Panc1 (cell line): ENCODE measurements around the gene TEX51. TPM values are rescaled to one million over a fixed set of nuclear protein-coding genes. Genes with fewer than 3 reads are reported as not detected.

Source experiments
- ATAC-seq: fragments of 200-7000 bp; cut with Tn5 transposase; 2 replicates; pipeline ENCODE4 v1.9.1; 2020; ENCODE audit warnings: mild to moderate bottlenecking, moderate library complexity
- BruUV-seq: library from RNA; stranded (reverse); fragments of 400-500 nt; replicated peaks from 2 replicates; lab custom pipeline; 2021; lab: Mats Ljungman, UMichigan
- CTCF ChIA-PET: fragments of 300-600 bp; sonication (Branson Sonifier 250); formaldehyde crosslinking; loops from one replicate; lab custom pipeline; 2022; ENCODE audit warnings: antibody characterized with exemption; lab: Charles Lee
- POLR2A ChIA-PET: fragments of 300-600 bp; sonication (Branson Sonifier 250); formaldehyde crosslinking; loops from one replicate; lab custom pipeline; 2022; ENCODE audit warnings: antibody characterized with exemption; lab: Charles Lee
- DNase-seq: peaks from one replicate; pipeline ENCODE4 v3.0.0-alpha.2; 2010; ENCODE audit warnings: low read depth, low spot score
- H3K27ac ChIP-seq: 2 replicates; pipeline ENCODE4 v1.5.1; 2011; ENCODE audit warnings: mild to moderate bottlenecking, low read length, inconsistent platforms
- H3K27me3 ChIP-seq: fragments of 200-500 bp; sonication (Bioruptor generic); 2 replicates; pipeline ENCODE4 v1.6.0; 2014; ENCODE audit warnings: low read length, inconsistent platforms; ENCODE audit not compliant: control insufficient read depth, insufficient read depth
- H3K36me3 ChIP-seq: fragments of 200-500 bp; sonication (Bioruptor generic); 2 replicates; pipeline ENCODE4 v1.5.1; 2014; ENCODE audit warnings: inconsistent platforms, mild to moderate bottlenecking, low read length, moderate library complexity; ENCODE audit not compliant: control insufficient read depth, insufficient read depth
- H3K4me1 ChIP-seq: 2 replicates; pipeline ENCODE4 v1.5.1; 2011; ENCODE audit warnings: inconsistent platforms, mild to moderate bottlenecking, low read length, moderate library complexity; ENCODE audit not compliant: control insufficient read depth, insufficient read depth
- H3K4me3 ChIP-seq, 2 experiments: 2 replicates each; pipeline ENCODE4 v1.5.1; 2011 to 2012; ENCODE audit warnings: low read depth in 2 of 2, low read length in 2 of 2, mild to moderate bottlenecking in 2 of 2, inconsistent platforms in 1 of 2, moderate library complexity in 1 of 2
- H3K9me3 ChIP-seq: fragments of 200-500 bp; sonication (Bioruptor generic); 2 replicates; pipeline ENCODE4 v1.5.1; 2014; ENCODE audit warnings: low read depth, mild to moderate bottlenecking, inconsistent platforms, low read length, moderate library complexity; ENCODE audit not compliant: control insufficient read depth, insufficient read depth
- CTCF ChIP-seq: fragments of 450-650 bp; IDR thresholded peaks from 2 replicates; pipeline ENCODE4 v1.5.1; 2017; ENCODE audit warnings: mild to moderate bottlenecking
- POLR2AphosphoS5 ChIP-seq: IDR thresholded peaks from 2 replicates; pipeline ENCODE4 v1.6.1; 2012; ENCODE audit warnings: mild to moderate bottlenecking, low read depth, low read length, moderate library complexity
- REST ChIP-seq, 2 experiments: IDR thresholded peaks; 2 replicates each; pipeline ENCODE4 v1.6.1; 2011 to 2012; ENCODE audit warnings: low read depth in 2 of 2, control low read depth in 1 of 2, low read length in 1 of 2, mild to moderate bottlenecking in 1 of 2, moderate library complexity in 1 of 2; ENCODE audit not compliant: insufficient read depth in 1 of 2
- SIN3A ChIP-seq: IDR thresholded peaks from 2 replicates; pipeline ENCODE4 v1.6.1; 2012; ENCODE audit warnings: low read depth, mild to moderate bottlenecking, low read length, moderate library complexity, borderline replicate concordance; ENCODE audit not compliant: insufficient read depth
- TCF7L2 ChIP-seq: IDR thresholded peaks from 2 replicates; pipeline ENCODE4 v1.6.1; 2011; ENCODE audit warnings: mild to moderate bottlenecking, low read depth, low read length, inconsistent platforms
- in situ Hi-C: cut with HindIII; loops from 2 replicates; pipeline ENCODE4 v1.10.0; 2016; ENCODE audit warnings: low sequenced_read_pairs, low pct_unique_long_range_greater_than_20kb
- intact Hi-C: fragments of 100-400 bp; cut with micrococcal nuclease; formaldehyde crosslinking; loops from one replicate; pipeline ENCODE4 v1.10.0; 2022; ENCODE audit not compliant: unreplicated experiment
- total RNA-seq: library from RNA; stranded (reverse); gene quantifications from one replicate; pipeline ENCODE4 v1.2.1, GENCODE V29; 2021; ENCODE audit not compliant: unreplicated experiment

The TEX51 gene
- total RNA-seq, 1 experiment from 2014 or later = not detected

- in situ Hi-C loops = no loop called here
- BruUV-seq = no TSS peak
- ATAC-seq (no peak), DNase-seq (no peak)
- Histone ChIP-seq H3K9me3 (no peaks in the 10 kb centered on the region), H3K27me3 (no peaks in the 10 kb centered on the region), H3K4me3 (no peak overlapping the region), H3K27ac (no peak overlapping the region), H3K36me3 (no peaks in the 10 kb centered on the region), H3K4me1 (no peaks in the 10 kb centered on the region)
- no peak for TF ChIP-seq CTCF
- no peak for TF ChIP-seq POLR2AphosphoS5
- TF ChIP-seq REST (IDR thresholded peaks at IDR 0.05; ENCODE audit: insufficient read depth in 1 of 2, low read depth in 2 of 2, low read length in 1 of 2) = no peak
- TF ChIP-seq TCF7L2 = no peak
- no peak for TF ChIP-seq SIN3A
- intact Hi-C loops = no loop called here
- CTCF ChIA-PET = no interaction called here
- POLR2A ChIA-PET = no interaction called here
Observed at GRCh38 chr2:126889071-126889470, 9.6 kb upstream of the TEX51 start.

GRCh38 chr2:126889496-126890135 lies 9.1 kb upstream of the TEX51 start:
- no peak for DNase-seq
- H3K4me1 ChIP-seq = no peaks in the 10 kb centered on the region
- intact Hi-C loops (no loop called here), in situ Hi-C loops (no loop called here)
- no peak overlapping the region for H3K4me3 ChIP-seq
- ChIA-PET POLR2A (no interaction called here), CTCF (no interaction called here)
- no peak for ATAC-seq
- no TSS peak for BruUV-seq
- H3K27me3 ChIP-seq = no peaks in the 10 kb centered on the region
- TF ChIP-seq REST (IDR thresholded peaks at IDR 0.05; ENCODE audit: insufficient read depth in 1 of 2, low read depth in 2 of 2, low read length in 1 of 2) (no peak), TCF7L2 (no peak), CTCF (no peak), SIN3A (no peak), POLR2AphosphoS5 (no peak)
- H3K36me3 ChIP-seq = no peaks in the 10 kb centered on the region
- no peaks in the 10 kb centered on the region for H3K9me3 ChIP-seq
- H3K27ac ChIP-seq = no peak overlapping the region
